Activated naive CD4-positive, alpha-beta T cell treated with anti-CD3 and anti-CD28 coated beads, Interleukin-2, amount 10 ng/mL, durations not matched to agents 7 days and 5 days (primary cell): ENCODE measurements around the gene SLC9A7.

ENCODE experiments used
- CTCF ChIA-PET: fragments of 350-600 bp; sonication (Branson Sonifier 250); formaldehyde crosslinking; loops from one replicate; lab custom pipeline; 2021; ENCODE audit warnings: antibody characterized with exemption; lab: Charles Lee
- DNase-seq: peaks from one replicate; pipeline ENCODE4 v3.0.0-alpha.2; 2020
- H3K27ac Mint-ChIP-seq: one replicate; pipeline ENCODE4 v1.8.0; 2021; ENCODE audit warnings: mild to moderate bottlenecking, moderate library complexity, mixed read lengths
- H3K27me3 Mint-ChIP-seq: one replicate; pipeline ENCODE4 v1.8.0; 2021; ENCODE audit warnings: mild to moderate bottlenecking, mixed read lengths
- H3K36me3 Mint-ChIP-seq: one replicate; pipeline ENCODE4 v1.8.0; 2021; ENCODE audit warnings: mixed read lengths
- H3K4me1 Mint-ChIP-seq: one replicate; pipeline ENCODE4 v1.8.0; 2021; ENCODE audit warnings: mixed read lengths
- H3K4me3 Mint-ChIP-seq: one replicate; pipeline ENCODE4 v1.8.0; 2021; ENCODE audit warnings: mild to moderate bottlenecking, moderate library complexity, mixed read lengths
- H3K9me3 Mint-ChIP-seq: one replicate; pipeline ENCODE4 v1.8.0; 2021; ENCODE audit warnings: mixed read lengths

Gene SLC9A7

DNA sequence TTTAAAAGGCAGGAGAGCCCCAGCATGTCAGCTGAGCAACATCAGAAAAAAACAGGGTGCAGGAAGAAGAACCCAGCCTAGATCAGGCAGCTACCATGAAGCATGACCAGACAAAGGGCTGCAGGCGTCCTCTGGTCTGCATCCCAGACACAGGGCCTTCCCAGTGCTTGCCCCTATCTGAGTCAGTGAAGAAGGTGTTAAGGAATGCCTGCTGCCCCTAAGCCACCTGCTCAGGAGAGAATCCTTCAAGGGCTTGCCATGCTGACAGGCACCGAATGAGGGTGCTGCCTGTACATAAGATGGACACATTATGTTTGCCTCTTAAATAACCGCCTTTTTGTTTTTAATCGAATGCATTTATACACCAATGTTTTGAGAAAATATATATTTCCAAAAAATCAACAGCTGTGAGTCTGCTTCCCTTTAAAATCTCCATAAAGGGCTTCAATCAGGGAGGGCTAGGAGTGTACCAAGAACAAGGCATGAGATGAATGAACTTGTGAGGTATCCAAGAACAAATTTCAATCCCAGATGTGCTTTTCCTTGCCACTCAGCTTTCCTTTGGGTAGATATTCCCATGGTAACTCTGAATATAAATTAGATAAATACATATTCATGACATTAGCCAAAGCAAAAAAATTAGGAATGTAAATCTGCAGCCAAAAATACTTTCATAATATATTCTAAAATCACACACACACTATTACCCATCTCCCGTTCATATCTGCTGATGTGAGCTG, 85.1 kb downstream of the SLC9A7 start:
- Mint-ChIP-seq H3K4me1 (no peaks in the 10 kb centered on the region), H3K9me3 (no peaks in the 10 kb centered on the region), H3K4me3 (no peak overlapping the region), H3K27me3 (no peaks in the 10 kb centered on the region), H3K36me3 (no peaks in the 10 kb centered on the region), H3K27ac (no peak overlapping the region)
- CTCF ChIA-PET, result interaction anchor here (1.2 kb wide), 1 partner anchor 12 kb away, joined by 5 read pairs; no protein-coding TSS in a partner anchor
- DNase-seq, result no peak

DNA sequence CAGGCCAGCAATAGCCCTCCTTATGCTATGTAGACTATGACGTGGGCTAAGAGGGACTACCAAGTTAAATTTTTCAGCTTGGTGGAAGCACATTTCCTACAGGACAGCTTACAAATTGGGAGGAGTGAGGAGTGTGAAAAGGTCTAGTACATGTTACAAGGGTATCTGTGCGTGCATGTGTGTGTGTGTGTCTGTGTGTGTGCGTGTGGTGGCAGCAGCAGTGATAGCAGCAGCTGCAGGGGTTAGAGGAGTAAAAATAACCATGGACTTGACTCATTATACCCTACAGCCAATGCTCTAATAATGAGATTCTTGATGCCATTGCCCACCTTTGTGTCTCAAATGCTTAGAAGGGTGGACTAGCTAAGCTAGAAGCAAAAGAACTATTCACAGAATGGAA, 88.6 kb downstream of the SLC9A7 start:
- CTCF ChIA-PET, result no interaction called here

DNA sequence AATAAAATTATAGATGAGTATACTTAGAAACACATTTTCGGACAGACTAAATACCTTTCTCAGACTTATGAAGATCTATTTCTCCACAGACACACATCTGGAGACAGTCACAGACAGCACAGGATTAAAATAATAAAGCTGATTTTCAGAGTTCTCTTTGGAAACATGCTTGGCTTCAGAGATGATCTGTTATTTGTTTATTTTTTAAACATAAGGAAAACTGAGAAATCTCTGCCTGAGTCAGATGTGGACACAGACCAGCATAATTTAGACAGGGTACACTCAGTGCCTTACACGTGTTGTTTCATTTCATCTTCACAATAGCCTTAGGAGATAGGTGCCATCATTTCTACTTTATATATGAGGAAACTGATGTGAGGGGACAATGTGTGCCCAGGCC, 92.1 kb downstream of the SLC9A7 start:
- Mint-ChIP-seq H3K36me3 (peaks cover 1% of the 10 kb centered on the region), H3K9me3 (peaks cover 3% of the 10 kb centered on the region), H3K4me3 (no peak overlapping the region), H3K27ac (no peak overlapping the region), H3K27me3 (no peaks in the 10 kb centered on the region), H3K4me1 (peaks cover 13% of the 10 kb centered on the region)
- no peak for DNase-seq
- CTCF ChIA-PET, result no interaction called here

More for the DNA sequence above, 88.6 kb downstream of the SLC9A7 start:
- no peaks in the 10 kb centered on the region for H3K9me3 Mint-ChIP-seq
- H3K4me1 Mint-ChIP-seq, result peaks cover 3% of the 10 kb centered on the region
- H3K27me3 Mint-ChIP-seq, result no peaks in the 10 kb centered on the region
- no peak for DNase-seq
- H3K4me3 Mint-ChIP-seq, result no peak overlapping the region
- H3K27ac Mint-ChIP-seq, result no peak overlapping the region
- H3K36me3 Mint-ChIP-seq, result peaks cover 1% of the 10 kb centered on the region

DNA sequence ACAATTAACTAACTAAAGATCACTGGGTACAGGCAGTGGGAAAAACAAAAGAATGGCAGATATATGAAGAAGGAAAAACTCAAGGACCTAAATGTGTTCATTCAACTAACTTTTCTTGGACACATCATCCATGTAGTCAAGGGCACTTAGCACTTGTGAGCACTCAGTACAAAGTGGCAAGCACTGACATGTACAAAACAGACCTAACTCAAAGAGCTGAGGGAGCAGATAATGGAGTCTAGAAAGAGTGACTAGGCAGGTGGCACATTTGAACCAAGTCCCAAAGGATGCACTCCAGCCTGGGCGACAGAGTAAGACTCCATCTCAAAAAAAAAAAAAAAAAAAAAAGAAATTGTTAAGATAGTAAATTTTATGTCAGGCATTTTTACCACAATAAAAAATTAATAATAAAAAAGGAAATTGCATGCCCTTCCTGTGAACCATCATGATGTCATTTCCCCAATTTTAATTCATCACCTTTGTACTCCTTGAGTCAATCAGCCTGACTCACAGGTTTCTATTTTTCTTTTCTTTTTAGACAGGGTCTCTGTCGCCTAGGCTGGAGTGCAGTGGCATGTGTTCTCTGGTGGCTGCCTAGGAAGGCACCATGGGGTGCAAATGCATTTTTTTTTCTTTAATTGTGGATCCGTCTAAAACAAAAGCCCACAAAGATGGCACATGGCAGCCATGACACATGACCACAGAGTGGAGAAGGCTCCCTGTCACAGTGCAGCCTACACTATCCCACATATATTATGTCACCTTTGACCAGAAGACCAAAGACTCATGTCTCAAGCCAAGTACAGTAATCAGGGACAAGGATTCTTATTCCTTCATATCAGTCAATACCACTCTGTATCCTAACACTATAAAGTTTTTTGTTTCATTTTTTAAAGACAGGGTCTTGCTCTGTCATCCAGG, 93.4 kb downstream of the SLC9A7 start:
- no peak for DNase-seq
- Mint-ChIP-seq H3K27me3 (no peaks in the 10 kb centered on the region), H3K9me3 (peaks cover 3% of the 10 kb centered on the region), H3K27ac (no peak overlapping the region), H3K4me1 (peaks cover 13% of the 10 kb centered on the region), H3K4me3 (no peak overlapping the region), H3K36me3 (peaks cover 1% of the 10 kb centered on the region)
- CTCF ChIA-PET, result no interaction called here

DNA sequence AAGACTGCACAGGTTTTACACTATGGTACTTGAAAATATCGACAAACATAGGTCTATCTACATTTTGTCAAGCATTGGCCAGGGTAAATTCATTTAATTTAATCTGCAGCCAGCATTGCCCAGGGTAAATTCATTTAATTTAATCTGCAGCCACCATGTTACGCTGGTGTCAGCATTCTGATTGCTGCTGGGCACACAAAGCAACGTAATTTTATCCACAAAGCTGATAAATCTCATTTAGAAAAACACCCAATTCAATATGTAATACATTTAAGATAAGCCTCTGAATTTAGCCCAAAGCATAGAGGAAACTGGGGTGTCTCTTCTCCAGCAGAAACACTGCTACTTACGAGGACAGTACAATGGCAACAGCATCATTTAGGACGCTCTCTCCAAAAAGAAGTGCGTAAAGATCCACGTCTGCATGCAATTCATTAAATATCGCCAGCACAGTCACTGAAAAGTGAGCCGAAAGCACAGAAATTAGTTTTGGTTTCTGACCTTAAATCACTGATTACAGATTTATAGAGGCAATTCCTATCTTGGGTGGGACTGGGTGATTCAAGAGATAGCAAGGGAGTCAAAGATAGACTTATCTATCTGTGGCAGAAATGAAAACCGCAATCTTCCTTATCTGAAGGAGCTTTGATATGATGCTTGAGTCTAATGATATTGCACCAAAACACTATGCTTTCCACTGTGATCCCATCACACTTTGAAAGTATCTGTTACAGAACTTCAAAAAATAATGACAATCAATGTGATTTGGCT, 96.5 kb downstream of the SLC9A7 start:
- Mint-ChIP-seq H3K4me3 (no peak overlapping the region), H3K9me3 (peaks cover 3% of the 10 kb centered on the region), H3K4me1 (peaks cover 13% of the 10 kb centered on the region), H3K27ac (no peak overlapping the region), H3K27me3 (no peaks in the 10 kb centered on the region), H3K36me3 (no peaks in the 10 kb centered on the region)
- no peak for DNase-seq
- CTCF ChIA-PET, result interaction anchor here (1.0 kb wide), 1 partner anchor 9 kb away, joined by 3 read pairs; no protein-coding TSS in a partner anchor

DNA sequence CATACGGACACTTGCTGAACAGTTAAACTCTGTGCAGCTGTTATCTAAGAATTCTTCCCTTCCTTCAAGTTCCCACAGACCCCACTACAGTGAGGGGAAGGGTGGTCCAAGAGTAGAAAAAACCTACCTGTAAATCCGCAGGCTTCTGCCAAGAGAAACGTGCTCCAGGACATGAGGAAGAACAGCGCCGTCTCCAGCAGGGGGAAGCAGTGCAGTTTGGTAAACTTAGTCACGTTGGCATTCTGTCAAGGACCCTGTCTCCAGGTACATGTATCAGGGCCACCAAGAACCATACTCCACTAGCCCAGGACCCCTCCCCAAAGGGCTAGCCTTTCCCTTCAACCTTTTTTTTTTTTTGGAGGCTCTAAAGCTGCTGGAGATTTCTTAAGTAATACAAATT, 105.4 kb downstream of the SLC9A7 start:
- peaks cover 20% of the 10 kb centered on the region for H3K4me1 Mint-ChIP-seq
- no peak overlapping the region for H3K4me3 Mint-ChIP-seq
- H3K27ac Mint-ChIP-seq, result no peak overlapping the region
- no peaks in the 10 kb centered on the region for H3K36me3 Mint-ChIP-seq
- CTCF ChIA-PET, result interaction anchor here (0.7 to 1.2 kb wide), 3 partner anchors 9 to 440 kb away, joined by 3 to 4 read pairs (median 3); no protein-coding TSS in a partner anchor
- H3K9me3 Mint-ChIP-seq, result no peaks in the 10 kb centered on the region
- no peaks in the 10 kb centered on the region for H3K27me3 Mint-ChIP-seq
- DNase-seq, result peak; percentile 26

DNA sequence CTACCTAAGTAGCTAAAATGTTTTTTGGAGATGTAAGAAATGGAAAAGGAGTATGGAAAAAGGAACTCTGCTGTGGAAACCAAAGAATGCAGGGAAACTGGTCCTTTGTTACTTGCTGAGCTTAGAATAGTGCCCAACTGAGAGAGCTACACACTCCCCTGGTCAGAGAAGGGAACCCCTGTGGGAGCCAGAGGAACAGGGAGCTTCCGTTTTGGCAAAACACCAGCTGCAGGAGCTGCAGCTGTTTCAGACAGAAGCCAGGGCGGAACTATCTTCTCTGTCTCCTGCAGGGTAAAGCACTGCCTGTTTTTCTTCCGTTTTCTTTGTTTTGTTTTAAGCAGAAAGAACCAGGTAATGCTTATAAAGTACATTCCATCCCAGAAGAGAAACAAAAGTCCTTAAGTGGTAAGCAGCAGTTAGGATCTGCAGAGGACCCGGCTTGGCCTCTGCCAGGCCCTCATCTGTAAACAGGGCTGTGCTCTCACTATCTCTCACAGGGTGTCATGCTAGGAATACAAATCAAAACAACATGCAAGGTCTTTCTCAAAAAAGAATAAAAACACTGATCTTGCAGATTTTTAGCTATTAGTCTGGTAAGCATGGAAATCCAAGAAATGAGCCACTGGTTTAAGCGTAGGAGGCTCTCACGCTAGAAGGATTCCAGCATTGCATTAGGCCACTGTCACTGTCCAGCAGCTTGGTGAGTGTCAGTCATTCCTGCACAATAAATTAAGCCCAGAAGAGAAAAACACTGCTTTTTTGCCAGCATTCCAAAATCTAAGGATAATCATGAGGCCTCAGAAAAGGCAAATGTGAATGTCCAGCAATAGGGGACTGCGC, 109.3 kb downstream of the SLC9A7 start:
- Mint-ChIP-seq H3K9me3 (no peaks in the 10 kb centered on the region), H3K27me3 (no peaks in the 10 kb centered on the region), H3K4me3 (no peak overlapping the region), H3K36me3 (no peaks in the 10 kb centered on the region), H3K4me1 (peaks cover 30% of the 10 kb centered on the region), H3K27ac (peak overlapping the region; percentile 65)
- no peak for DNase-seq
- CTCF ChIA-PET, result interaction anchor here (0.8 to 1.1 kb wide), 2 partner anchors 12 to 36 kb away, joined by 3 read pairs; no protein-coding TSS in a partner anchor

DNA sequence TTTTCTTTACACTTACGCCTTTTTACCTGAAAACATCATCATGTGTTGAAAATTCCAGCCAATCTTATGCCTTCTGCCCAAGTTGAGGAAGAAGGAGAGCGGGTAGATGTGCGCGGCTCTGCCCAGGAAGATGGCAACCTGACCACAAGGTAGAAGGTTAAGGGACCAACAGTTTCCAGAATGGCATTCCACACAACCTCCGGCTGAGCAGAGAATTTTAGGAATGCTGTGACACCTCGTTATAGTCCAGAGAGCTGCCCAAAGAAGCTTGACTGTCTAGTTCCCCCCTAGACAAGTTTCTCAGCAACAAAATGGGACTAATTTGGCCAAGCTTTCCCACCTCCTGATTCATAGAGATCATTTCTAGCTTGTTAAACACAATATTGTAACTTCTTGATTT, 110.3 kb downstream of the SLC9A7 start:
- H3K27me3 Mint-ChIP-seq, result no peaks in the 10 kb centered on the region
- DNase-seq, result no peak
- H3K27ac Mint-ChIP-seq, result no peak overlapping the region
- peaks cover 31% of the 10 kb centered on the region for H3K4me1 Mint-ChIP-seq
- no peaks in the 10 kb centered on the region for H3K36me3 Mint-ChIP-seq
- H3K9me3 Mint-ChIP-seq, result no peaks in the 10 kb centered on the region
- CTCF ChIA-PET, result no interaction called here
- no peak overlapping the region for H3K4me3 Mint-ChIP-seq

DNA sequence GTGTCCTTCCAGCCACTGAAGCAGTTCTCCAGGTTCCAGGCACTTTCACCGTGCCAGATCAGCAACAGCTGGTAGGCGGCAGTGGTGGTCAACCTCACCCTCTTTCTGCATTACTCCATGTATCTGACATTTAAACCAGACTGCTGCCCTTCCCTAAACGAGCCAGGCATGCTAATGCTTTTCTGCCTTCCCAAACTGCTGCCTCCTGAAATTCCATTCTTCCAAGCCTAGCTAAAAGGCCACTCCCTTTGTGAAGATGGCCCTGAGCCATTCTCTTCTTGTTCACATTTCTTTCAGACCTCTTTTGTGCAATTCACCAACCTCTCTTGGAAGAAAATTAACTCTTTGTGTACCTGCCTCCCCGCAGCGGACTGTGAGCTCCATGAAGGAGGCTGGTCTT, 111.7 kb downstream of the SLC9A7 start:
- H3K9me3 Mint-ChIP-seq, result no peaks in the 10 kb centered on the region
- no peak overlapping the region for H3K4me3 Mint-ChIP-seq
- CTCF ChIA-PET, result interaction anchor here (1.3 kb wide), 1 partner anchor 71 kb away, joined by 3 read pairs; no protein-coding TSS in a partner anchor
- H3K27ac Mint-ChIP-seq, result no peak overlapping the region
- DNase-seq, result no peak
- no peaks in the 10 kb centered on the region for H3K27me3 Mint-ChIP-seq
- no peaks in the 10 kb centered on the region for H3K36me3 Mint-ChIP-seq
- H3K4me1 Mint-ChIP-seq, result peaks cover 32% of the 10 kb centered on the region

DNA sequence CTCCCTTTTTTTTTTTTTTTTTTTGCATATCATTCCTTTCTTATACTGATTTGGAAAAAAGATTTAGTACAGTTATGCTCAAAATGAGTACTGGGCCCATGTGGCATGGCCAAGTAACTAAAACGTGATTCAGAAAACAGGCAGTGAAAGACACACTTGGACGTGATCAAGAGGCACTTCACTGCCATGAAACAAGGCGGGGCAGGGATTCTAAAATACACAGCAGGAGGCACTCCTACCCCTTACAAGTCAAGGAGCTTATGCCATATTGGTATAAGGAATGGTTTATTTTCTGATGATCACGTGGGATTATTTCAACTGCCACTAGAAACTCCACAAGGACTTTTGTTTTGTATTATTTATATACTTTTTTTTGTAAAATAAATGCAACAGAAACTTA, 113.3 kb downstream of the SLC9A7 start:
- Mint-ChIP-seq H3K4me3 (no peak overlapping the region), H3K36me3 (peaks cover 1% of the 10 kb centered on the region), H3K27ac (peak overlapping the region; percentile 28), H3K9me3 (no peaks in the 10 kb centered on the region), H3K4me1 (peaks cover 34% of the 10 kb centered on the region), H3K27me3 (no peaks in the 10 kb centered on the region)
- DNase-seq, result no peak
- CTCF ChIA-PET, result interaction anchor here (0.8 to 1.3 kb wide), 2 partner anchors 41 to 69 kb away, joined by 3 read pairs; no protein-coding TSS in a partner anchor

DNA sequence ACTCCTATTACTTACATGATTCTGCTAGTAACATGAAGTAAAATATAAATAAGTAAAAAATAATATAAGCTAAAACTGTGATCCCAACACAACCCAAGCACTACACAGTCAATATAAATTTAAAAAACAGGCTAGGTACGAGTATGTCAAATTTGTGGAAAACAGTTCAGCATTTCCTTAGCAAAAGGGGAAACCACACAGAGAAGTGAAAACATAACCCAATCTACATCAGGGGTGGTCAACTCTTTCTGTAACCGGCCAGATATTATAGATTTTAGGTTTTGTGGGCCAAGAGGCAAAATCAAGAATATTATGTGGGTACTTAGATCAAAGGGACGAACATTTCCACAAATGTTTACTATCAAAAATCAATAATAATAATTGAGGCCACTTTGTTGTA, 115.3 kb downstream of the SLC9A7 start:
- H3K4me1 Mint-ChIP-seq, result peaks cover 23% of the 10 kb centered on the region
- no peak overlapping the region for H3K27ac Mint-ChIP-seq
- no peak for DNase-seq
- H3K36me3 Mint-ChIP-seq, result peaks cover 1% of the 10 kb centered on the region
- CTCF ChIA-PET, result no interaction called here
- no peaks in the 10 kb centered on the region for H3K27me3 Mint-ChIP-seq
- H3K9me3 Mint-ChIP-seq, result no peaks in the 10 kb centered on the region
- H3K4me3 Mint-ChIP-seq, result no peak overlapping the region

DNA sequence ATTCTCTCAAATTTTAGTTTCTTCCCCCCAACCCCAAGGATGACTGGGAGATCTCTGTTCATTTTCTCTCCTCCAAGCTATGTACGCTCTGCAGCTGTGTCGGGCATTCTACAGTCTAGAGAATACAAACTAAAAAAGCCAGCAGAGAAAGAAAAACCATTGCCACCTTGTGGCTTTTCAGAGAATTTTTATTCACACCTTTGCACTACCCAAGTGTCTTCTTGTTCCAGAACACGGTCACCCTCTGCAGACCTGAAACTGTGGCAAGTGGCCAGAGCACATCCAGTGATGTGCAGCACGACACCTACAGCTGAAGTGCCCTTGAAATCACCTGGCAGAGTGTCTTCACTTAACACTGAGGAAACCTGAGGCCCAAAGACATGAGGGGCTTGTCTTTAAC, 116.8 kb downstream of the SLC9A7 start:
- no peak for DNase-seq
- H3K36me3 Mint-ChIP-seq, result peaks cover 1% of the 10 kb centered on the region
- H3K4me1 Mint-ChIP-seq, result peaks cover 23% of the 10 kb centered on the region
- no peaks in the 10 kb centered on the region for H3K27me3 Mint-ChIP-seq
- H3K4me3 Mint-ChIP-seq, result no peak overlapping the region
- H3K27ac Mint-ChIP-seq, result no peak overlapping the region
- no peaks in the 10 kb centered on the region for H3K9me3 Mint-ChIP-seq
- CTCF ChIA-PET, result interaction anchor here (0.5 to 1.4 kb wide), 12 partner anchors 11 to 480 kb away, joined by 3 to 6 read pairs (median 4); no protein-coding TSS in a partner anchor

DNA sequence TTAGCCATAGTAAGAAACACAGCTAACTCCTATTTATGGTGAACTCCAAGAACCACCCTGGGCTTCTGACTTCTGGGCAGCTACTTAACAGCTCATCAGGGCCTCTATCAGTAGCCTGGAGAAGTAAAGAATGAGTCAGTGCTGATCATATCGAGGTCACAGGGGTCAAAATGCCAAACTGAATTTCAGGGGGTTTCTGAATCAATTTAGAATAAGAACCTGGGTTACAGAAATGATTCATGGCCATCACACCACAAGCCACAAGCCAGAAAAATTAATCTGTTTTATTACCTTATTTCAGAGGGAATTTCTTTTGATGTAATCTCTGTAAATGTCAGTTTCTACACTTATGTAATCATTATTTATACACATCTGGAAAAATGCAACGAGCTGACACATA, 121.0 kb downstream of the SLC9A7 start:
- Mint-ChIP-seq H3K27me3 (no peaks in the 10 kb centered on the region), H3K9me3 (no peaks in the 10 kb centered on the region), H3K27ac (no peak overlapping the region), H3K4me3 (no peak overlapping the region), H3K36me3 (peaks cover 1% of the 10 kb centered on the region), H3K4me1 (peaks cover 34% of the 10 kb centered on the region)
- CTCF ChIA-PET, result interaction anchor here (1.2 kb wide), 1 partner anchor 11 kb away, joined by 3 read pairs; no protein-coding TSS in a partner anchor
- no peak for DNase-seq
